Hepatocyte (in vitro differentiated cells): ENCODE measurements around the gene SOX8.

ENCODE experiments used
- CTCF ChIP-seq: fragments of 200-600 bp; sonication (generic); IDR thresholded peaks from 2 replicates; pipeline ENCODE4 v1.5.1; 2016; ENCODE audit warnings: antibody characterized with exemption, mild to moderate bottlenecking; ENCODE audit not compliant: poor library complexity
- EZH2 ChIP-seq: fragments of 200-600 bp; sonication (generic); IDR thresholded peaks from 2 replicates; pipeline ENCODE4 v1.6.1; 2016; ENCODE audit warnings: antibody characterized with exemption, mild to moderate bottlenecking, borderline replicate concordance
- EZH2phosphoT487 ChIP-seq: fragments of 200-600 bp; sonication (generic); IDR thresholded peaks from one replicate; pipeline ENCODE4 v1.6.1; 2018; ENCODE audit warnings: antibody characterized with exemption, mild to moderate bottlenecking, low read depth, moderate library complexity; ENCODE audit not compliant: unreplicated experiment, severe bottlenecking

GRCh38 chr16:1008085-1008484 lies 26.5 kb downstream of the SOX8 start:
- TF ChIP-seq CTCF = no peak
- no peak for TF ChIP-seq EZH2phosphoT487
- TF ChIP-seq EZH2 = no peak
